ENCODE data around the gene MALSU1.

The MALSU1 gene

DNA sequence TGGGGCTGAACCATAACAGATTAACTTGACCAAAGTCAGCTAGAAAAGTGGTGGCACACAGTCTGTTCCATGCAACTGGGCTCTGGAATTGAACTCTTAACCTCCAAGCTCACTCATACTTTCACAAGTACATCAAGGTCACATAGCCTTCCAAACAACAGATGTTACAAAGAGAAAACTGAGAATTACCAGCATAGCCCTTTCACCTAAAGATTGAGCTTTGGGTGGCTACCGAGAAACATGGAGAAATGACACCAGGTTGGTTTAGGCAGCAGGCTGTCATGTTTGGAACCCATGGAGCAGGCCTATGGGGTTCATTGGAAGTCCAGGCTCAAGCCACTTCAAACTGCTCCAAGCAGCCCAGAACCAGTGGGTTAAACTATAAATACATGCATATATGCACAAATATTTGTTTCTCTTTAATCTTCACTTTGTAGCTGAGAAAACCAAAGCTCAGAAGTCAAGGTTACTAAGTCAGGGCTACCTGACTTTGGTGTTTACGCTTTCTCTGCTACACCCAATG, 59.1 kb downstream of the MALSU1 start:
- Histone ChIP-seq H3K27ac (ENCODE audit: insufficient read depth, low read depth, low read length, poor library complexity, severe bottlenecking) (no peak overlapping the region), H3K4me3 (ENCODE audit: insufficient read depth, low read depth, low read length) (no peak overlapping the region)
- 92 to 96% methylated on average over 2 of the region's 2 CpGs for WGBS, 2 experiments

More for the DNA sequence above, 59.1 kb downstream of the MALSU1 start:
- peaks cover under 1% of the 10 kb centered on the region for H3K4me1 ChIP-seq (ENCODE audit: control insufficient read depth, insufficient read depth, low read length)
- peaks cover 6% of the 10 kb centered on the region for H3K36me3 ChIP-seq (ENCODE audit: control insufficient read depth, insufficient read depth, low read length)
- H3K27me3 ChIP-seq (ENCODE audit: control insufficient read depth, insufficient read depth, low read length, poor library complexity, severe bottlenecking) = no peaks in the 10 kb centered on the region
- H3K9me3 ChIP-seq (ENCODE audit: control insufficient read depth, low read length) = no peaks in the 10 kb centered on the region

Measured in ectodermal cell (in vitro differentiated cells).